ENCODE data around the gene APH1B.

The APH1B gene

DNA sequence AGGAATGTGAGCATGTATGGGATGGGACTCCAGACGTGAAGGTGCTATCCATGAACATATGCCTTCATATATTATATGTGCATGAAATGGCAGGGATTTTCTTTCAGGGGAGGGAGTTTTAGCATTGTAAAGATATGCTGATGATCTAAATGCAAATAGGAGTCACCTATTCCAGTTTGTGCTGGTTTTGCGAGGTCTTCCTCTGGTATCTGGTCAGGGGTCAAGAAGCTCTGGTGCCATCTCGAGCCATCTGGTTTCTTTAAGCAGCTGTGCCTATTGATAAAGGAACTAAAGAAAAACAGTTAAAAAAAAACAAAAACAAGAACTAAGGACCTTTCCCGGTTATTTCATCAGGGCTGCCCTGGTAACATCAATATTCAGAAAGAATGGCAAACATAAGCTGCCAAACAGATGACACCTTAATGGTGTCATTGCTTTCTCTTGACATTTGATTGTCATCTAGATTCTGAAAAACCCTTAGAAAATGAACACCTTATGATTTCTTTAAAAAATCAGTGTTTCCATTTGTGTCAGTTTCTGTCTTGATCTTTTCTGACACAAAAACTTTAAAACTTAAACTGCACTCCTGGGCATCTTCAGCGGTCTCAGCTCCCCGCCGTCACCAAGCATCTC, 22.7 kb downstream of the APH1B start:
- Histone ChIP-seq H3K9ac (ENCODE audit: low read length) (no peak overlapping the region), H3K27me3 (ENCODE audit: low read depth, low read length) (no peaks in the 10 kb centered on the region), H4K20me1 (ENCODE audit: insufficient read depth, low read length) (no peaks in the 10 kb centered on the region), H3K4me3 (ENCODE audit: low read length) (no peak overlapping the region), H3K27ac (ENCODE audit: low read length) (no peak overlapping the region), H3K36me3 (replicated peaks; ENCODE audit: low read depth, low read length) (no peaks in the 10 kb centered on the region), H3K9me3 (ENCODE audit: insufficient read depth, low read length) (no peaks in the 10 kb centered on the region), H3K4me2 (ENCODE audit: low read length) (no peak overlapping the region), H3K79me2 (ENCODE audit: low read length) (no peaks in the 10 kb centered on the region), H2AFZ (ENCODE audit: low read depth, low read length) (no peak overlapping the region), H3K4me1 (ENCODE audit: low read length) (peaks cover 8% of the 10 kb centered on the region)
- TF ChIP-seq EZH2phosphoT487 (IDR thresholded peaks at IDR 0.05; ENCODE audit: low read depth), result no peak
- TF ChIP-seq, protein P1, sequence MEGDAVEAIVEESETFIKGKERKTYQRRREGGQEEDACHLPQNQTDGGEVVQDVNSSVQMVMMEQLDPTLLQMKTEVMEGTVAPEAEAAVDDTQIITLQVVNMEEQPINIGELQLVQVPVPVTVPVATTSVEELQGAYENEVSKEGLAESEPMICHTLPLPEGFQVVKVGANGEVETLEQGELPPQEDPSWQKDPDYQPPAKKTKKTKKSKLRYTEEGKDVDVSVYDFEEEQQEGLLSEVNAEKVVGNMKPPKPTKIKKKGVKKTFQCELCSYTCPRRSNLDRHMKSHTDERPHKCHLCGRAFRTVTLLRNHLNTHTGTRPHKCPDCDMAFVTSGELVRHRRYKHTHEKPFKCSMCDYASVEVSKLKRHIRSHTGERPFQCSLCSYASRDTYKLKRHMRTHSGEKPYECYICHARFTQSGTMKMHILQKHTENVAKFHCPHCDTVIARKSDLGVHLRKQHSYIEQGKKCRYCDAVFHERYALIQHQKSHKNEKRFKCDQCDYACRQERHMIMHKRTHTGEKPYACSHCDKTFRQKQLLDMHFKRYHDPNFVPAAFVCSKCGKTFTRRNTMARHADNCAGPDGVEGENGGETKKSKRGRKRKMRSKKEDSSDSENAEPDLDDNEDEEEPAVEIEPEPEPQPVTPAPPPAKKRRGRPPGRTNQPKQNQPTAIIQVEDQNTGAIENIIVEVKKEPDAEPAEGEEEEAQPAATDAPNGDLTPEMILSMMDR (IDR thresholded peaks at IDR 0.05; ENCODE audit: low read depth, low read length), result no peak

DNA sequence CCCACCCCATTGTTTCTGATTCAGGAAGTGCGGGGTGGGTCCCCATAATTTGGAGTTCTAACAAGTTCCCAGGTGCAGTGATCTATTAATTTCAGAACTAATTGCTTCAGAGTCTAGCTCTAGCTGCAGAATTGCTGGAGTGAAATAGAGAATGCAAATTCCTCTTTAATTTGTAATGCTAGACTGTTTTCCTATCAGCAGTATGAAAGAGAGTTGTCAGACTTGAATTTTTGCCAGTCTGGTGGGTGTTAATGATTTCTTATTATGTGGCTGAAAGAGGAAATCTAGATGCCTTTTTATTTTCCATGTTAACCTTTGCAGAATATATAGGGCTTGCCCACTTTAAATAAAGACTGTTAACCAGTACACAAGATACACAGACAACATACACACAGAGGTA, 23.7 kb downstream of the APH1B start:
- Histone ChIP-seq H3K4me2 (ENCODE audit: low read length) (no peak overlapping the region), H3K27ac (ENCODE audit: low read length) (no peak overlapping the region), H3K9me3 (ENCODE audit: insufficient read depth, low read length) (no peaks in the 10 kb centered on the region), H3K9ac (ENCODE audit: low read length) (no peak overlapping the region), H3K4me3 (ENCODE audit: low read length) (no peak overlapping the region), H3K4me1 (ENCODE audit: low read length) (peaks cover 8% of the 10 kb centered on the region), H2AFZ (ENCODE audit: low read depth, low read length) (no peak overlapping the region), H3K79me2 (ENCODE audit: low read length) (no peaks in the 10 kb centered on the region), H3K27me3 (ENCODE audit: low read depth, low read length) (no peaks in the 10 kb centered on the region), H3K36me3 (replicated peaks; ENCODE audit: low read depth, low read length) (peaks cover 4% of the 10 kb centered on the region), H4K20me1 (ENCODE audit: insufficient read depth, low read length) (no peaks in the 10 kb centered on the region)
- TF ChIP-seq, protein P1 (IDR thresholded peaks at IDR 0.05; ENCODE audit: low read depth, low read length), result no peak
- TF ChIP-seq EZH2phosphoT487 (IDR thresholded peaks at IDR 0.05; ENCODE audit: low read depth), result no peak

DNA sequence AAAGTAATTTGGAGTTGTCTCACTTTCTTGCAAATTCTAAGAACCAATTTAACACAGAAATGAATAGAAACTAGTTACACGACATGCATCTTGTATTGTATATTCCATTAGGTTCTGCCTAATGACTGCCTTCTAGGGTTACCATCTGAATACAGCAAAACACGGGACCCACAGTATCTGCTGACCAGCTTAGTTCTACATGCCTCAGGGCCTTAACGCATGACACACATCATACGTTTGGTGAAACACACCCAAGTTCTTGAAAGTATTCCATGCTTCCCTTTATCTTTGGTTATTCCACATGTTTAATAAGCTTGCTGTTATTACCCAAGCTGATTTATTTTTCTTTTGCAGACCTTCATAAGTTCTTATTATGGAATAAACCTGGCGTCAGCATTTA, 27.9 kb downstream of the APH1B start:
- Histone ChIP-seq H3K27me3 (ENCODE audit: low read depth, low read length) (no peaks in the 10 kb centered on the region), H3K4me1 (ENCODE audit: low read length) (peaks cover 8% of the 10 kb centered on the region), H2AFZ (ENCODE audit: low read depth, low read length) (no peak overlapping the region), H3K4me3 (ENCODE audit: low read length) (no peak overlapping the region), H3K9ac (ENCODE audit: low read length) (no peak overlapping the region), H3K9me3 (ENCODE audit: insufficient read depth, low read length) (no peaks in the 10 kb centered on the region), H3K79me2 (ENCODE audit: low read length) (no peaks in the 10 kb centered on the region), H4K20me1 (ENCODE audit: insufficient read depth, low read length) (no peaks in the 10 kb centered on the region), H3K4me2 (ENCODE audit: low read length) (no peak overlapping the region), H3K27ac (ENCODE audit: low read length) (no peak overlapping the region), H3K36me3 (replicated peaks; ENCODE audit: low read depth, low read length) (peaks cover 4% of the 10 kb centered on the region)
- TF ChIP-seq, protein P1 (IDR thresholded peaks at IDR 0.05; ENCODE audit: low read depth, low read length), result no peak
- TF ChIP-seq EZH2phosphoT487 (IDR thresholded peaks at IDR 0.05; ENCODE audit: low read depth), result no peak

DNA sequence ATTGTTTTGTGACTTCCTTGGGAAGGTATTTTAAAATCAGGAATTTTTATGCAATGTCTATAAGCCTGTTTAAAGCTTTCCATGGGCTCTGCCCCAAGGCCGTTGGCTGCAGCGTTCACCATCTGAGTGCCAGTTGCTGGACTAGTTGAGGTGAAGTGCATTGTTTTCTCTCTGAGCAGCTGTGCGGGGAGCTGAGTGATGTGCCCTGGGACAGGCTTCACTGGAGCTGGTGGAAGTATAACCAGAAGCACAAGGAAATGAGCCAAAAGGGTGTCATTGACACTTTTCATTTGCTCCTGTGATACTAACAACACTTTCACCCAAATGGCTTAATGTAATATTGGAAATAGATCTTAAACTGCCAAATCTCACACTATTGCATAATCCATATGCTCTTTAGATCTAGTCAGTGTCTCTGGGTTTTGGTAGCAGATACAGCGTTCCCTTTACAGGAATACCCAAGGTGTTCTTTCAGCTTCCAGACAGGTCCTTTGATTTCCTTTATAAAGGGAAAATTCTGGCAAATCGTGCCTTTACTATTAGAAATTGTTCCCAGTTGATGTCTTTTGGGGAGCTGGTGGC, 29.2 kb downstream of the APH1B start:
- Histone ChIP-seq H3K4me1 (ENCODE audit: low read length) (no peaks in the 10 kb centered on the region), H3K27ac (ENCODE audit: low read length) (no peak overlapping the region), H3K79me2 (ENCODE audit: low read length) (no peaks in the 10 kb centered on the region), H3K9me3 (ENCODE audit: insufficient read depth, low read length) (no peaks in the 10 kb centered on the region), H3K36me3 (replicated peaks; ENCODE audit: low read depth, low read length) (peaks cover 4% of the 10 kb centered on the region), H3K4me2 (ENCODE audit: low read length) (no peak overlapping the region), H2AFZ (ENCODE audit: low read depth, low read length) (no peak overlapping the region), H3K9ac (ENCODE audit: low read length) (no peak overlapping the region), H3K4me3 (ENCODE audit: low read length) (no peak overlapping the region), H3K27me3 (ENCODE audit: low read depth, low read length) (no peaks in the 10 kb centered on the region), H4K20me1 (ENCODE audit: insufficient read depth, low read length) (no peaks in the 10 kb centered on the region)
- TF ChIP-seq EZH2phosphoT487 (IDR thresholded peaks at IDR 0.05; ENCODE audit: low read depth), result no peak
- TF ChIP-seq, protein P1 (IDR thresholded peaks at IDR 0.05; ENCODE audit: low read depth, low read length), result no peak

All from OCI-LY3 (cell line).